ENCODE data around the gene LIN37.

The LIN37 gene

DNA sequence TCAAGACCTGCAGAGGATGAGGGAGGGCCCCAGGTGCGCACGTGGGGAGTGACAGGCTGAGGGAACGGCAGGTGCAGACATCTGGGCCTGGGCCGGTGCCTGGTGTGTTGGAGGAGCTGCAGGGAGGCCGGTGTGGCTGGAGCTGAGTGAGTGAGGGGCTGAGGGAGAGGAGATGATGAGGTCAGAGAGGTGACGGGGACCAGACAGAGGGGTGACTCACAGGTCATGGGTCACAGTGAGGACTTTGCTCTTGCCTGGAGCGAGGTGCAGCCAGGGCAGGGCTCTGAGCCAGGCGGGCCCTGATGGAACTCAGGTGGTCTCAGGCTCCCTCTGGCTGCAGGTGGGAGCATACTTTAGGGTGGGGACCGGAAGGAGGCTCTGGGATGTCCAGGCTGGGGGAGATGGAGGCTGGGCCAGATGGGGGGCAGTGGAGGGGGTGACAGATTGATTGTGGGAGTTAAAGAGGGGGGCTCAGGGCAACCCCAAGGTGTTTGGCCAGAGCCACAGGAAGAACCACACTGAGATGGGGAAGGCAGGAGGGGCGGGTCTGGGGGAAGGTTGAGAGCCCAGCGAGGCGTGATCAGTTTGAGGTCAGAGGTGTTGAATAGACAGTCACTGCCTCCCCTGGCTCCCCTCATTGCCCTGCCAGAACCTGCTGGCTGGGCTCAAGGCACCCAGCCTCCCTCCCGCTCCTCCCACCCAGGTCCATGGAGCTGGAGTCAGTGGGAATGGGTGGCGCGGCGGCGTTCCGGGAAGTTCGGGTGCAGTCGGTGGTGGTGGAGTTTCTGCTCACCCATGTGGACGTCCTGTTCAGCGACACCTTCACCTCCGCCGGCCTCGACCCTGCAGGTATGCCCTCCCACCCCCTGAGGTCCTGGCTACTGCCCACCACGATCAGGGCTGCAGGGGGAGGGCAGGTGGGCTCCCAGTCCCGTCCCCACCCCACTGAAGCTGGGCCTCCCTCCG is 35.4 kb downstream of the LIN37 start:
- H3K4me3 ChIP-seq (ENCODE audit: low read depth in 1 of 2, low read length in 2 of 2): no peak overlapping the region
- H3K9me3 ChIP-seq (ENCODE audit: low read length): no peaks in the 10 kb centered on the region
- H3K4me1 ChIP-seq (ENCODE audit: insufficient read depth, low read length): no peaks in the 10 kb centered on the region
- H3K9ac ChIP-seq (ENCODE audit: low read length): no peak overlapping the region
- no peaks in the 10 kb centered on the region for H3K36me3 ChIP-seq (ENCODE audit: insufficient read depth, low read length)
- no peaks in the 10 kb centered on the region for H3K27me3 ChIP-seq (ENCODE audit: control insufficient read depth in 1 of 2, insufficient read depth in 2 of 2, low read length in 2 of 2)
- no peak overlapping the region for H3K27ac ChIP-seq (ENCODE audit: low read depth, low read length)

DNA sequence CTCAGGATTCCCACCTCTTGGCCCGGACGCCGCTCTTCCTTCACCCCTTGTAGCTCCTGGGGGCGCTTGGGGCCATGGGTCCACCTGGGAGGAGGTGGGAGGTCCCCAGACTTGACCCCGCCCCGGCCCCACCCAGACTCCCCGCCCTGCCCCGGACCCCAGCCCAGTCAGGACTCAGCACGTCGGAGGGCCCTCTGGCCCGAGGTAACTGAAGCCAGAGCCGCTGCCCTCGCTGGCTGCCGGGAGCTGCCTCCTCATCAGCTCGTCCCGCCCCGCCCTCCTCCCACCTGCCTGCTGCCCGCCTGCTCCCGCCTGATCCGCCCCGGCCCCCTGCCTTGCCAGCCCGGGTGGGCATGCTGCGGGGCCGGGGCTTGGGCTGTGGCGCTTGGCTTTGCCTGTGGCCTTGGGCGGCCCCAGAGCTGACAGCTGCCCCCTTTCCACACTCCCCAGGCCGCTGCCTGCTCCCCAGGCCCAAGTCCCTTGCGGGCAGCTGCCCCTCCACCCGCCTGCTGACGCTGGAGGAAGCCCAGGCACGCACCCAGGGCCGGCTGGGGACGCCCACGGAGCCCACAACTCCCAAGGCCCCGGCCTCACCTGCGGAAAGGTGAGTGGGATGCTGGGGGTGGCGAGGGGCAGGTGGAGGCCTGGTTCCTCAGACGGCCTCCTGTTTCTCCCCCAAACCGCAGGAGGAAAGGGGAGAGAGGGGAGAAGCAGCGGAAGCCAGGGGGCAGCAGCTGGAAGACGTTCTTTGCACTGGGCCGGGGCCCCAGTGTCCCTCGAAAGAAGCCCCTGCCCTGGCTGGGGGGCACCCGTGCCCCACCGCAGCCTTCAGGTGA is 36.3 kb downstream of the LIN37 start:
- Histone ChIP-seq H3K36me3 (ENCODE audit: insufficient read depth, low read length) (no peaks in the 10 kb centered on the region), H3K4me1 (ENCODE audit: insufficient read depth, low read length) (no peaks in the 10 kb centered on the region), H3K27ac (ENCODE audit: low read depth, low read length) (no peak overlapping the region)

DNA sequence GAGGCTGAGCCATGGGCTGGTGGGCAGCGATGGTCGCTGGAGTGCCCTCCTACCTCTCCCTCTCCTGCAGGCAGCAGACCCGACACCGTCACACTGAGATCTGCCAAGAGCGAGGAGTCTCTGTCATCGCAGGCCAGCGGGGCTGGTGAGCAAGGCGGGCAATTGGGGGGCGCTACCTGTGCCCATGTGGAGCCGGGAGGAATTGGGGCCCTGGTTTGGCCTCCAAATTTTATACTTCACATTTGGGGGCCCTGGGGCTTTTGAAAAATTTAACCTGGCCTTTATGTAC is 36.9 kb downstream of the LIN37 start:
- no peaks in the 10 kb centered on the region for H3K4me1 ChIP-seq (ENCODE audit: insufficient read depth, low read length)
- H3K36me3 ChIP-seq (ENCODE audit: insufficient read depth, low read length): no peaks in the 10 kb centered on the region
- H3K4me3 ChIP-seq (ENCODE audit: low read depth in 1 of 2, low read length in 2 of 2): no peak overlapping the region
- no peaks in the 10 kb centered on the region for H3K9me3 ChIP-seq (ENCODE audit: low read length)
- no peak overlapping the region for H3K27ac ChIP-seq (ENCODE audit: low read depth, low read length)
- H3K9ac ChIP-seq (ENCODE audit: low read length): no peak overlapping the region
- no peaks in the 10 kb centered on the region for H3K27me3 ChIP-seq (ENCODE audit: control insufficient read depth in 1 of 2, insufficient read depth in 2 of 2, low read length in 2 of 2)

More for the DNA sequence above, 36.3 kb downstream of the LIN37 start:
- H3K9ac ChIP-seq (ENCODE audit: low read length): no peak overlapping the region
- no peaks in the 10 kb centered on the region for H3K27me3 ChIP-seq (ENCODE audit: control insufficient read depth in 1 of 2, insufficient read depth in 2 of 2, low read length in 2 of 2)
- H3K9me3 ChIP-seq (ENCODE audit: low read length): no peaks in the 10 kb centered on the region
- no peak overlapping the region for H3K4me3 ChIP-seq (ENCODE audit: low read depth in 1 of 2, low read length in 2 of 2)

DNA sequence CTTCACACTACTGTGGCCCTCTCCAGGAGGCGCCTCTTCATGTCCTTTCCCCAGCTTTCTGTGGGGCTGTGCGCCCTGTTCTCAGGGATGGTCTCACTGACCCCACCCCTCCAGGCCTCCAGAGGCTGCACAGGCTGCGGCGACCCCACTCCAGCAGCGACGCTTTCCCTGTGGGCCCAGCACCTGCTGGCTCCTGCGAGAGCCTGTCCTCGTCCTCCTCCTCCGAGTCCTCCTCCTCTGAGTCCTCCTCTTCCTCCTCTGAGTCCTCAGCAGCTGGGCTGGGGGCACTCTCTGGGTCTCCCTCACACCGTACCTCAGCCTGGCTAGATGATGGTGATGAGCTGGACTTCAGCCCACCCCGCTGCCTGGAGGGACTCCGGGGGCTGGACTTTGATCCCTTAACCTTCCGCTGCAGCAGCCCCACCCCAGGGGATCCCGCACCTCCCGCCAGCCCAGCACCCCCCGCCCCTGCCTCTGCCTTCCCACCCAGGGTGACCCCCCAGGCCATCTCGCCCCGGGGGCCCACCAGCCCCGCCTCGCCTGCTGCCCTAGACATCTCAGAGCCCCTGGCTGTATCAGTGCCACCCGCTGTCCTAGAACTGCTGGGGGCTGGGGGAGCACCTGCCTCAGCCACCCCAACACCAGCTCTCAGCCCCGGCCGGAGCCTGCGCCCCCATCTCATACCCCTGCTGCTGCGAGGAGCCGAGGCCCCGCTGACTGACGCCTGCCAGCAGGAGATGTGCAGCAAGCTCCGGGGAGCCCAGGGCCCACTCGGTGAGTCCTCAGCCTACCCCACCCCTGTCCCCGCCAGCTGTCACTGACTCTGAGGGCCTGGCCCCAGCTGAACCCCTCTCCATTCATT is 38.2 kb downstream of the LIN37 start:
- Histone ChIP-seq H3K9me3 (ENCODE audit: low read length) (no peaks in the 10 kb centered on the region), H3K27ac (ENCODE audit: low read depth, low read length) (no peak overlapping the region), H3K9ac (ENCODE audit: low read length) (no peak overlapping the region), H3K4me1 (ENCODE audit: insufficient read depth, low read length) (no peaks in the 10 kb centered on the region), H3K36me3 (ENCODE audit: insufficient read depth, low read length) (no peaks in the 10 kb centered on the region), H3K4me3 (ENCODE audit: low read depth in 1 of 2, low read length in 2 of 2) (no peak overlapping the region), H3K27me3 (ENCODE audit: control insufficient read depth in 1 of 2, insufficient read depth in 2 of 2, low read length in 2 of 2) (no peaks in the 10 kb centered on the region)

DNA sequence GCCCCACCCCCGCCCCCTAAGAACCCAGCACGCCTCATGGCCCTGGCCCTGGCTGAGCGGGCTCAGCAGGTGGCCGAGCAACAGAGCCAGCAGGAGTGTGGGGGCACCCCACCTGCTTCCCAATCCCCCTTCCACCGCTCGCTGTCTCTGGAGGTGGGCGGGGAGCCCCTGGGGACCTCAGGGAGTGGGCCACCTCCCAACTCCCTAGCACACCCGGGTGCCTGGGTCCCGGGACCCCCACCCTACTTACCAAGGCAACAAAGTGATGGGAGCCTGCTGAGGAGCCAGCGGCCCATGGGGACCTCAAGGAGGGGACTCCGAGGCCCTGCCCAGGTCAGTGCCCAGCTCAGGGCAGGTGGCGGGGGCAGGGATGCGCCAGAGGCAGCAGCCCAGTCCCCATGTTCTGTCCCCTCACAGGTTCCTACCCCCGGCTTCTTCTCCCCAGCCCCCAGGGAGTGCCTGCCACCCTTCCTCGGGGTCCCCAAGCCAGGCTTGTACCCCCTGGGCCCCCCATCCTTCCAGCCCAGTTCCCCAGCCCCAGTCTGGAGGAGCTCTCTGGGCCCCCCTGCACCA is 38.9 kb downstream of the LIN37 start:
- Histone ChIP-seq H3K4me1 (ENCODE audit: insufficient read depth, low read length) (no peaks in the 10 kb centered on the region), H3K27ac (ENCODE audit: low read depth, low read length) (no peak overlapping the region), H3K9me3 (ENCODE audit: low read length) (no peaks in the 10 kb centered on the region), H3K4me3 (ENCODE audit: low read depth in 1 of 2, low read length in 2 of 2) (no peak overlapping the region), H3K9ac (ENCODE audit: low read length) (no peak overlapping the region), H3K27me3 (ENCODE audit: control insufficient read depth in 1 of 2, insufficient read depth in 2 of 2, low read length in 2 of 2) (no peaks in the 10 kb centered on the region), H3K36me3 (ENCODE audit: insufficient read depth, low read length) (no peaks in the 10 kb centered on the region)

DNA sequence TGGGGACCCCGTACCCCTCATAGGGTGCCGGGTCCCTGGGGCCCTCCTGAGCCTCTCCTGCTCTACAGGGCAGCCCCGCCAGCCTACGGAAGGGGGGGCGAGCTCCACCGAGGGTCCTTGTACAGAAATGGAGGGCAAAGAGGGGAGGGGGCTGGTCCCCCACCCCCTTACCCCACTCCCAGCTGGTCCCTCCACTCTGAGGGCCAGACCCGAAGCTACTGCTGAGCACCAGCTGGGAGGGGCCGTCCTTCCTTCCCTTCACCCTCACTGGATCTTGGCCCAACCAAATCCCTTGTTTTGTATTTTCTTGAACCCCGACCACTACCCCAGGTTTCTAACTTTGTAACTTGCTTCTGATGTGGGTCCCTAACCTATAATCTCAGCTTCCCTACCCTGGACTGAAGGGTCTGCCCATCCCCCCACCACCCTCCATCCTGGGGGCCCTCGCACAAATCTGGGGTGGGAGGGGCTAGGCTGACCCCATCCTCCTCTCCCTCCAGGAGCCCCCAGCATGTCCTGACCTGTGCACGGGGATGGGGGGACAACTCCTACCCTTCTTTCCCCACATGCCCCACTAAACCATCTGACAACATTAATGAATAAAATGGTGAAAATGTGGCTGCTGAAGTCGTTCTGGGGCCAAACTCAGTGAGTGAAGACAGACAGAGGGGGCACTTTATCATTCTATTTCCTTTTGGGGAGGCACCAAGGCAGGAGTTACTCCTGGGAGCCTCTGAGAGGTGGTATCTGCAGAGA is 40.0 kb downstream of the LIN37 start:
- H3K9ac ChIP-seq (ENCODE audit: low read length): no peak overlapping the region
- H3K36me3 ChIP-seq (ENCODE audit: insufficient read depth, low read length): no peaks in the 10 kb centered on the region
- no peak overlapping the region for H3K27ac ChIP-seq (ENCODE audit: low read depth, low read length)
- no peaks in the 10 kb centered on the region for H3K9me3 ChIP-seq (ENCODE audit: low read length)
- no peaks in the 10 kb centered on the region for H3K4me1 ChIP-seq (ENCODE audit: insufficient read depth, low read length)
- H3K27me3 ChIP-seq (ENCODE audit: control insufficient read depth in 1 of 2, insufficient read depth in 2 of 2, low read length in 2 of 2): peaks cover 0 to 3% of the 10 kb centered on the region in 2 donors
- H3K4me3 ChIP-seq (ENCODE audit: low read depth in 1 of 2, low read length in 2 of 2): no peak overlapping the region

DNA sequence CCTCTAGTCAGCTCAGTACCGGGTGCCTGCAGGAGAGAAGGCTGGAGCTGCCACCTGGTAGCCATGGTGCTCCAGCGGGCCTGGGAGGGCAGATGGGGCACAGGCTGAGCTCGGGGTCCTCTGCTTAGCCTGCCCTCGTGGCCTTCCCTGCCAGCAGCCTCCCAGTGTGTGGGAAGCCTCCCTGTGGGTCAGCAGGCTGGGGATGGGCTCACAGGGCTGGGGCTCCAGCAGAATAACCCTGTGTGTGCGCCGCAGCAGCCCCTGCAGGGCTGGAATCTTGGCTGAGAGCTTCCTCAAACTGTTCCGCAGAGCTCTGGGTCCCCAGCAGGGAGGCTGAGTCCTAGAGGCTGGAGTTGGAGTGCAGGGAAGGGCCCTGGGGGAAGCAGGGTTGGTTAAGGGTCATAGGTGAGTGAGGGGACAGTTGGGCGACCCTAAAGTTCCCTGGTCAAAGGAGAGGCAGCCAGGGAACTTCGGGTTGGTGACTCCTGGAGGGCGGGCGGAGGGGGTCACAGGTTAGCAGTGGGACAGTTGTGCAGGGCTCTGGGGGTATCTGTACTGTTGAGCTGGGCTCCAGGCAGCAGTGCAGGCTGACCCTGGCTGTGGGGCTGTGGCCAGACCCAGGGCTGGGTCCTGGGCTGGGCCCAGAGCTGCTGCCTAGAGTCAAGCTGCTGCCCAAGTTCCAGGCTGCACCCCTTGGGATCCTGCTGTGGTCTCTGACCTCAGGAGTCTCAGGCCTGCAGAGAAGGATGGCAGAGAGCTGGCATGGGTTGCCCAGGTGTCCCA is 41.0 kb downstream of the LIN37 start:
- Histone ChIP-seq H3K9ac (ENCODE audit: low read length) (no peak overlapping the region), H3K27me3 (ENCODE audit: control insufficient read depth in 1 of 2, insufficient read depth in 2 of 2, low read length in 2 of 2) (peaks cover 0 to 3% of the 10 kb centered on the region in 2 donors), H3K9me3 (ENCODE audit: low read length) (no peaks in the 10 kb centered on the region), H3K4me3 (ENCODE audit: low read depth in 1 of 2, low read length in 2 of 2) (no peak overlapping the region), H3K36me3 (ENCODE audit: insufficient read depth, low read length) (no peaks in the 10 kb centered on the region), H3K27ac (ENCODE audit: low read depth, low read length) (no peak overlapping the region), H3K4me1 (ENCODE audit: insufficient read depth, low read length) (no peaks in the 10 kb centered on the region)

DNA sequence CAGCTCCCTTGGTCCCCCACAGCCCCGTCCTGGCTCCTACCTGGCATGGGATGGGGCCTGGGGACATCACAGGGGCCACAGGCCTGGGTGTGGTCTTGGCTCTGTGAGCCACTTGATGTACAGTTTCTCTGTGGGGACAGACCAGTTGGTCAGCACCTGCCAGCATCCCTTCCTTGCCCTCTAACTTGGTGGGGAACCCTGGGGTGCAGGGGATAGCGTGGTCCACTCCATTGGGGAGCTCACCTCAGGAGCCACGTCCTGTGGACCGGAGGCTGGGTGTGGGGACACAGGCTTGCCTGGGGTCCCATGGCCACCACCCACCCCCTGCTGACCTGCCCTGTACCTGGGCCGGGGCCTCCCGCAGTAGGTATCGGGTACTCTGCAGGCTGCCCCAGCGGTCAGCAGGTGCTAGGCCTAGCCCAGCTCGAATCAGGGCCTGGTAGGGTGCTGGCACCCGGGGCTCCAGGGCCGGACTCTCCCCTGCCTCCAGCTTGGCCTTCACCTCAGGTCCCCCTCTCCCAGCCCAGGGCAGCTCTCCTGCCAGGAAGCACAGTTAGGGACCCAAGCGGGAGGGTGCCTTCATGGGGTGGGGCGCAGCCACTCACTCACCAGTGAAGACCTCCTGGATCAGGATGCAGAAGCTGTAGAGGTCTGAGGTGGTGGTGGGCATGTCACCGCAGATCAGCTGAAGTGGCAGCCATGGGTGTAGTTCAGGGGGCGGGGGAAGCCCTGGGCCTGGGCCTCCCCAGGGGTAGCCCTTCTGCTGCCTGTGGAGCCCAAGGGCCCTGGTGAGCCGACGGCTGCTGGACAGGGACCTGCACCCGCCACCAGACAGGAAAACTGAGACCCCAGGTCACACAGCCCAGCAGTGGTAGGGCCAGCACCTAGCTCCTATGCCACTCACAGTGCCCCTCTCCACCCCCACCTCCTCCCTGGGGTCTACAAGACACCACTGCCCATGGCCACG is 41.9 kb downstream of the LIN37 start:
- Histone ChIP-seq H3K4me1 (ENCODE audit: insufficient read depth, low read length) (no peaks in the 10 kb centered on the region), H3K27me3 (ENCODE audit: control insufficient read depth in 1 of 2, insufficient read depth in 2 of 2, low read length in 2 of 2) (peaks cover 0 to 3% of the 10 kb centered on the region in 2 donors), H3K27ac (ENCODE audit: low read depth, low read length) (no peak overlapping the region), H3K4me3 (ENCODE audit: low read depth in 1 of 2, low read length in 2 of 2) (no peak overlapping the region), H3K36me3 (ENCODE audit: insufficient read depth, low read length) (no peaks in the 10 kb centered on the region), H3K9me3 (ENCODE audit: low read length) (no peaks in the 10 kb centered on the region), H3K9ac (ENCODE audit: low read length) (no peak overlapping the region)

DNA sequence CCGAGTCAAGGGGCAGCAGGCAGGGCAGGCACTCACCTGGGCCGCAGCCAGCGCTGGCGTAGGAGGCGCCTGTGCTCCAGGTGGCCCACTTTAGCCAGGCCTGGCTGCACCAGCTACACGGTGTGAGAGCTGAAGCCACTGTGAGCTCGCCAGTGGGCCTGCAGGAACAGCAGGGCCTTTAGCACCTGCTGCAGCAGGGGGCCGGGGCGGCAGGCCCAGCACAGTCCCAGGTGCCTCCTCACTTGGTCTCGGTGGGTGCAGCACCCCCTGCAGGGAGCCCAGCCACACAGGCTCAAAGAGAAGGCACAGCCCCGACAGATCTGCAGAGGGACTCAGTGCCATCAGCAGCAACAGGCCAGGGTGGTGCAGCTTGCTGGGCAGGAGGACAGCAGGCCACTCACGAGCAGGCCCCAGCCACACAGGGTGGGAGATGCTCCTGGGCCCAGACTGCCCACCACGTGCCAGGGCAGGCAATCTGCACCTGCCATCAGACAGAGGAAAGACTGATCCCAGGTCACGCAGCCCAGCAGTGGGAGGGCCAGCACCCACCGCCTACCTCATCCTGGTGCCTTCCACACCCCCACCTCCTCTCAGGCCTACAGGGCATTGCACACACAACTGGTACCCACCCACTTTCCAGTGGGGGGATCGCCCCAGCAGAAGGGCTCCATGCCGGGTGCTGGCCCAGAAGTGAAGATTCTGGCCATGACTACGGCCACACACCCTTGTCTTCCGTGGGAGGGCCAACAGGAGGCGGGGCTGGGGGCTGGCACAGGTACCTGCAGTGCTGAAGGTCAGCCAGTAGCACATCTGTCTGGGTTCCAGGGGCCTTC is 42.8 kb downstream of the LIN37 start:
- Histone ChIP-seq H3K9me3 (ENCODE audit: low read length) (no peaks in the 10 kb centered on the region), H3K4me3 (ENCODE audit: low read depth in 1 of 2, low read length in 2 of 2) (no peak overlapping the region), H3K9ac (ENCODE audit: low read length) (no peak overlapping the region), H3K36me3 (ENCODE audit: insufficient read depth, low read length) (no peaks in the 10 kb centered on the region), H3K27me3 (ENCODE audit: control insufficient read depth in 1 of 2, insufficient read depth in 2 of 2, low read length in 2 of 2) (peaks cover 0 to 3% of the 10 kb centered on the region in 2 donors), H3K4me1 (ENCODE audit: insufficient read depth, low read length) (no peaks in the 10 kb centered on the region), H3K27ac (ENCODE audit: low read depth, low read length) (no peak overlapping the region)
